ENCODE results near the gene PCBP3.

Gene PCBP3

DNA sequence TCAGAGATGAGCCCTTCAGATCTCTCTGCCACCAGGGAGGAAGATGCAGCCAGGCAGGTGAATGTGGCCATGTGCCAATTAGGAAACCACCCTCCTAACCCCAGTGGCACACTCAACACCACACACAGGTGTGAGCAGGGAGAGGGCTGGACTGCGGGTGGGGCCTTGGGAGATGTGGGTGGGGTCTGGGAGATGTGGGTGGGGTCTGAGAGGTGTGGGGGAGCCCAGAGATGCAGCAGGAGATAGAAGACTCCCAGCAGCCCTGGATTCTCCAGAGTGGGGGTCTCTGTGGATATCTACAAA is 294.9 kb downstream of the PCBP3 start:
- Histone ChIP-seq H3K9ac (no peak overlapping the region), H4K20me1 (ENCODE audit: insufficient read depth) (no peaks in the 10 kb centered on the region), H3K4me1 (ENCODE audit: low read depth, poor library complexity, severe bottlenecking) (no peaks in the 10 kb centered on the region), H3K4me2 (no peak overlapping the region), H3K36me3 (ENCODE audit: insufficient read depth) (no peaks in the 10 kb centered on the region), H3K4me3 (IDR thresholded peaks at IDR 0.05; ENCODE audit: insufficient read depth, low read depth, low read length) (no peak overlapping the region), H3K79me2 (ENCODE audit: insufficient read depth, low read depth) (no peaks in the 10 kb centered on the region), H2AFZ (ENCODE audit: low read depth) (no peak overlapping the region), H3K27me3 (ENCODE audit: insufficient read depth, low read depth) (peaks cover 36% of the 10 kb centered on the region; the same call in 1 of the 2 replicates), H3K27ac (no peak overlapping the region)
- TF ChIP-seq, protein P1, sequence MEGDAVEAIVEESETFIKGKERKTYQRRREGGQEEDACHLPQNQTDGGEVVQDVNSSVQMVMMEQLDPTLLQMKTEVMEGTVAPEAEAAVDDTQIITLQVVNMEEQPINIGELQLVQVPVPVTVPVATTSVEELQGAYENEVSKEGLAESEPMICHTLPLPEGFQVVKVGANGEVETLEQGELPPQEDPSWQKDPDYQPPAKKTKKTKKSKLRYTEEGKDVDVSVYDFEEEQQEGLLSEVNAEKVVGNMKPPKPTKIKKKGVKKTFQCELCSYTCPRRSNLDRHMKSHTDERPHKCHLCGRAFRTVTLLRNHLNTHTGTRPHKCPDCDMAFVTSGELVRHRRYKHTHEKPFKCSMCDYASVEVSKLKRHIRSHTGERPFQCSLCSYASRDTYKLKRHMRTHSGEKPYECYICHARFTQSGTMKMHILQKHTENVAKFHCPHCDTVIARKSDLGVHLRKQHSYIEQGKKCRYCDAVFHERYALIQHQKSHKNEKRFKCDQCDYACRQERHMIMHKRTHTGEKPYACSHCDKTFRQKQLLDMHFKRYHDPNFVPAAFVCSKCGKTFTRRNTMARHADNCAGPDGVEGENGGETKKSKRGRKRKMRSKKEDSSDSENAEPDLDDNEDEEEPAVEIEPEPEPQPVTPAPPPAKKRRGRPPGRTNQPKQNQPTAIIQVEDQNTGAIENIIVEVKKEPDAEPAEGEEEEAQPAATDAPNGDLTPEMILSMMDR (conservative IDR thresholded peaks at IDR 0.05; ENCODE audit: low read depth, low read length): no peak

DNA sequence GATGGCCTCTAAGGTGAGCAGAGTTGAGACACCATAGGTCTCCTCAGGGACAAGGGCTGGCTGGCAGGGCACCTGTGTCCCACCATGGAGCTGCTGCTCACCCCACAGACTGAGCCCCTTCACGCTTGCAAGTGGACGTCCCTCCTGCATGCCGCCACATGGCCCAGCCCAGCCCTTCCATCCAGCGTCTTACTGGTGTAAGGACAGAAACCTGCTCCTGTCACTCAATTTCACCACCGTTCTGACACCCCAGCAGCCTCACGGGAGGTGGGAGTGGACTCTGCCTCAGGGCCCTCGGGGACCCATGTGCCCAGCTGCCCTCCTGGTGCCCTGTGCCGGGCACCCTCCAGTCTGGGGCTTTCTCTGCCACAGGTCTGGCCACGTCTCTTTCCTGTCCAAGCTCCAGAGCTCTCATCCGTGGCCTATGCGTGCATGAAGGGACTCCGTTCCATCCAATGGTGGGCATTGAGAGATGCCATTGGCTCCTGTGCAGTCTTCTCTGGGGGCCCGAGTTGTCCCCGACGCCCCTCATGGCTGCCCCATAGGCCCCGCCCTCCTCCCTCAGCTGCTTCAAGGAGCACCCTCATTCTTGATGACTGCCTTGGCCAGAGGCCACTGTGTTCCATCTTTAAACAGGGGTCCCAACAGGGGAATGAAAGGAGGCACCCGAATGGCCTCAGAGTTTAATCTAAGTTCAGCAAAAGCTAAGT is 295.4 kb downstream of the PCBP3 start:
- Histone ChIP-seq H4K20me1 (ENCODE audit: insufficient read depth) (no peaks in the 10 kb centered on the region), H3K27ac (no peak overlapping the region), H3K4me3 (IDR thresholded peaks at IDR 0.05; ENCODE audit: insufficient read depth, low read depth, low read length) (no peak overlapping the region), H3K9ac (no peak overlapping the region), H3K79me2 (ENCODE audit: insufficient read depth, low read depth) (no peaks in the 10 kb centered on the region), H3K4me1 (ENCODE audit: low read depth, poor library complexity, severe bottlenecking) (no peaks in the 10 kb centered on the region), H3K4me2 (no peak overlapping the region), H2AFZ (ENCODE audit: low read depth) (no peak overlapping the region), H3K27me3 (ENCODE audit: insufficient read depth, low read depth) (peaks cover 31% of the 10 kb centered on the region; the same call in 1 of the 2 replicates), H3K36me3 (ENCODE audit: insufficient read depth) (no peaks in the 10 kb centered on the region)
- TF ChIP-seq, protein P1 (conservative IDR thresholded peaks at IDR 0.05; ENCODE audit: low read depth, low read length): no peak

DNA sequence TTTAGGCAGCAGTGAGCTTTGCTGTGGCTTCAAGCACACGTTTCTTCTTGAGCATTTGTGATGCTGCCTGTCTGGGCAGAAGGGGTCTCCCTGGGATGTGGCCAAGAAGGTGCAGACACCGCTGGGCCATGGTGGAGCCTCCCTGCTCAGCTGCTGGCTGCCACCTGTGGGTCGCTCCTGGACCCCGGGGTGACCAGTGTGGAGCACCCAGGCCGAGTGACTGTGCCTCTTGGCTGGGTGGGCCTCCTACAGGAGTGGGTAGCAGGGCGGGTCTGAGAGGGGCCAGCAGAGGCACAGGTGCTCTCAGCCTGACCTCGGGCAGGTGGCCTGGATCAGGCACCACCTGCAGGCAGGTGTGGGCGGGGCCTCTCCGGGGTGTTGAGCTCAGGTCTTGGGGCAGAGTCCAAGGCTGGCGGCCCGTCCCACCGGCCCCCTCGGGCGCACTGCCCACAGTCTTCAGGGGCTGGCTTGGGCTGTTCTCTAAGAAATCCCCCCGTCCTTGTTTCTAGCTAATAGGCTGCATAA is 296.1 kb downstream of the PCBP3 start:
- Histone ChIP-seq H2AFZ (ENCODE audit: low read depth) (no peak overlapping the region), H3K4me2 (no peak overlapping the region), H3K27ac (no peak overlapping the region), H3K79me2 (ENCODE audit: insufficient read depth, low read depth) (no peaks in the 10 kb centered on the region), H4K20me1 (ENCODE audit: insufficient read depth) (no peaks in the 10 kb centered on the region), H3K9ac (no peak overlapping the region), H3K27me3 (ENCODE audit: insufficient read depth, low read depth) (peaks cover 29% of the 10 kb centered on the region; the same call in 1 of the 2 replicates), H3K4me3 (IDR thresholded peaks at IDR 0.05; ENCODE audit: insufficient read depth, low read depth, low read length) (no peak overlapping the region), H3K36me3 (ENCODE audit: insufficient read depth) (no peaks in the 10 kb centered on the region), H3K4me1 (ENCODE audit: low read depth, poor library complexity, severe bottlenecking) (no peaks in the 10 kb centered on the region)
- TF ChIP-seq, protein P1 (conservative IDR thresholded peaks at IDR 0.05; ENCODE audit: low read depth, low read length): no peak

DNA sequence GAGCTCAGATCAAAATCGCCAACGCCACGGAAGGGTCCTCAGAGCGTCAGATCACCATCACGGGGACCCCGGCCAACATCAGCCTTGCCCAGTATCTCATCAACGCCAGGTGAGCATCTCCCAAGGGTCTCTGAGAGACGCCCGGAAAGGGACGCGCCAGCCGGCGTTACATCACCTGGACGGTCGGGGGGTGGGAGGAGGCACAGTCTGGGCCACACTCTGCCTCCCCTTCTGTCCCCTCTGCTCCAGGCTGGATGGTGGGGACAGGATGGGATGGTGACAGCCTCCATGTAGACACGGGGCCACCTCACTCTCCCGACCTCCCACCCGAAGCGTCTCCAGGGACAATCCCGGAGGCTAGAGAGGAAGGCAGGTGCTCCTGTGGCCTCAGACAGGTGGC is 296.6 kb downstream of the PCBP3 start:
- peaks cover 29% of the 10 kb centered on the region; the same call in 1 of the 2 replicates for H3K27me3 ChIP-seq (ENCODE audit: insufficient read depth, low read depth)

More for the DNA sequence above, 296.6 kb downstream of the PCBP3 start:
- H3K9ac ChIP-seq: no peak overlapping the region
- no peak overlapping the region for H3K27ac ChIP-seq
- no peaks in the 10 kb centered on the region for H3K79me2 ChIP-seq (ENCODE audit: insufficient read depth, low read depth)
- H4K20me1 ChIP-seq (ENCODE audit: insufficient read depth): no peaks in the 10 kb centered on the region
- H3K4me2 ChIP-seq: no peak overlapping the region
- no peaks in the 10 kb centered on the region for H3K4me1 ChIP-seq (ENCODE audit: low read depth, poor library complexity, severe bottlenecking)
- no peak overlapping the region for H3K4me3 ChIP-seq (IDR thresholded peaks at IDR 0.05; ENCODE audit: insufficient read depth, low read depth, low read length)
- H3K36me3 ChIP-seq (ENCODE audit: insufficient read depth): no peaks in the 10 kb centered on the region
- TF ChIP-seq, protein P1 (conservative IDR thresholded peaks at IDR 0.05; ENCODE audit: low read depth, low read length): no peak
- H2AFZ ChIP-seq (ENCODE audit: low read depth): no peak overlapping the region
